Spinal cord (tissue), 10 donors: ENCODE data around the gene ZNF780A. TPM values are rescaled to one million over a fixed set of nuclear protein-coding genes. Genes with fewer than 3 reads are reported as not detected.
"Not testable (repeated sequence)": the region's sequence is repeated elsewhere in the genome, so short reads cannot be mapped to it uniquely, and the experiment has no call there.

ENCODE experiments used
- DNase-seq, 6 donors: peaks; one replicate each; pipeline versions ENCODE4 v3.0.0 to v3.0.0-alpha.2; 2013 to 2015; ENCODE audit warnings: low spot score in 6 of 6, low read depth in 4 of 6
- H3K27ac ChIP-seq: one replicate; pipeline ENCODE4 v1.5.1; 2013; ENCODE audit warnings: low read depth, low read length, control low read depth
- H3K27me3 ChIP-seq: one replicate; pipeline ENCODE4 v1.6.1; 2013; ENCODE audit warnings: low read length; ENCODE audit not compliant: control insufficient read depth, insufficient read depth
- H3K36me3 ChIP-seq: one replicate; pipeline ENCODE4 v1.6.1; 2013; ENCODE audit warnings: low read length; ENCODE audit not compliant: control insufficient read depth, insufficient read depth
- H3K4me1 ChIP-seq: one replicate; pipeline ENCODE4 v1.6.1; 2013; ENCODE audit warnings: low read length; ENCODE audit not compliant: control insufficient read depth, insufficient read depth
- H3K4me3 ChIP-seq: one replicate; pipeline ENCODE4 v1.5.1; 2013; ENCODE audit warnings: low read depth, low read length, control low read depth
- H3K9me3 ChIP-seq: one replicate; pipeline ENCODE4 v1.6.1; 2013; ENCODE audit warnings: low read length; ENCODE audit not compliant: control insufficient read depth, insufficient read depth
- WGBS: methylation state at CpG from one replicate; pipeline ENCODE4 v1.1.5; 2013; ENCODE audit warnings: missing lambda C conversion rate; ENCODE audit not compliant: insufficient coverage; 5-methylcytosine and 5-hydroxymethylcytosine counted together
- polyA plus RNA-seq, 2 donors: library from polyadenylated mRNA; unstranded; fragments of 120-200 nt; gene quantifications; one replicate each; pipeline ENCODE4 v1.2.1, GENCODE V29; 2013; ENCODE audit not compliant: insufficient read length in 2 of 2
- total RNA-seq, 2 donors: library from RNA; depleted of rRNA in 1 of 2; stranded (reverse); fragments of 120-200 nt in 1 of 2; fragments of >200 nt in 1 of 2; gene quantifications; one replicate each; pipeline versions ENCODE4 v1.2.3 to v1.2.4, GENCODE V29; 2013 to 2014
- donor health status: healthy.

The ZNF780A gene
- total and polyA plus RNA-seq, 4 donors, result 9.0 to 27.4 (median 20.8) TPM

GRCh38 chr19:40055832-40056504, 34.8 kb downstream of the ZNF780A start, which contains the start of gene ZNF780B:
TSS of gene ZNF780B (minus strand) at chr19:40056231. CDS start at chr19:40050332, 5,899 bp downstream.
- Histone ChIP-seq H3K9me3 (peaks cover 6% of the 10 kb centered on the region), H3K4me3 (peak within 1 kb of the TSS; percentile 66), H3K36me3 (no peaks in the 10 kb centered on the region), H3K27ac (peak within 1 kb of the TSS; percentile 74), H3K4me1 (peaks cover 3% of the 10 kb centered on the region), H3K27me3 (no peaks in the 10 kb centered on the region)
- WGBS, result 0% methylated on average over 33 of the region's 41 CpGs
- peak; percentile 57 to 94 (median 68) for DNase-seq

GRCh38 chr19:40055049-40055448, 35.7 kb downstream of the ZNF780A start:
- 0% methylated on average over 2 of the region's 10 CpGs for WGBS
- H3K4me1 ChIP-seq, result peaks cover 3% of the 10 kb centered on the region
- no peak for DNase-seq
- no peak overlapping the region for H3K27ac ChIP-seq
- H3K4me3 ChIP-seq, result peak overlapping the region; percentile 66
- H3K27me3 ChIP-seq, result no peaks in the 10 kb centered on the region
- H3K9me3 ChIP-seq, result peaks cover 11% of the 10 kb centered on the region
- H3K36me3 ChIP-seq, result no peaks in the 10 kb centered on the region

- Histone ChIP-seq H3K9me3 (peaks cover 11% of the 10 kb centered on the region), H3K27ac (no peak overlapping the region), H3K27me3 (no peaks in the 10 kb centered on the region), H3K36me3 (no peaks in the 10 kb centered on the region), H3K4me3 (no peak overlapping the region), H3K4me1 (peaks cover 3% of the 10 kb centered on the region)
- no peak for DNase-seq
- WGBS, result 81% methylated on average over 4 of the region's 9 CpGs
Measured at GRCh38 chr19:40054632-40055031, 36.1 kb downstream of the ZNF780A start.

- no peak overlapping the region for H3K27ac ChIP-seq
- no peak for DNase-seq
- H3K9me3 ChIP-seq, result peaks cover 8% of the 10 kb centered on the region
- peaks cover 3% of the 10 kb centered on the region for H3K4me1 ChIP-seq
- 100% methylated on average over 2 of the region's 2 CpGs for WGBS
- peaks cover 6% of the 10 kb centered on the region for H3K36me3 ChIP-seq
- H3K27me3 ChIP-seq, result no peaks in the 10 kb centered on the region
- no peak overlapping the region for H3K4me3 ChIP-seq
Measured at GRCh38 chr19:40053491-40053890, 37.3 kb downstream of the ZNF780A start.

GRCh38 chr19:40041718-40042117, 49.0 kb downstream of the ZNF780A start:
- not testable (repeated sequence) for H3K27ac ChIP-seq, H3K4me3 ChIP-seq, DNase-seq, H3K27me3 ChIP-seq, H3K4me1 ChIP-seq
- no CpG with 5 or more reads among the region's 1 CpG for WGBS
- H3K36me3 ChIP-seq, result peaks cover 18% of the 10 kb centered on the region
- H3K9me3 ChIP-seq, result peaks cover 14% of the 10 kb centered on the region

- not testable (repeated sequence) for DNase-seq, H3K4me3 ChIP-seq, H3K27ac ChIP-seq, H3K27me3 ChIP-seq, H3K4me1 ChIP-seq, H3K36me3 ChIP-seq
- WGBS, result no CpG with 5 or more reads among the region's 3 CpGs
- H3K9me3 ChIP-seq, result peaks cover 14% of the 10 kb centered on the region
Measured at GRCh38 chr19:40038047-40038446, 52.7 kb downstream of the ZNF780A start.

GRCh38 chr19:40035996-40036395, 54.7 kb downstream of the ZNF780A start:
- no CpG with 5 or more reads among the region's 4 CpGs for WGBS
- H3K9me3 ChIP-seq, result peaks cover 15% of the 10 kb centered on the region
- H3K4me1 ChIP-seq, result no peaks in the 10 kb centered on the region
- H3K36me3 ChIP-seq, result peaks cover 3% of the 10 kb centered on the region
- H3K27me3 ChIP-seq, result no peaks in the 10 kb centered on the region
- DNase-seq, result no peak
- H3K27ac ChIP-seq, result no peak overlapping the region
- H3K4me3 ChIP-seq, result no peak overlapping the region

GRCh38 chr19:40033989-40034560, 56.7 kb downstream of the ZNF780A start:
- Histone ChIP-seq H3K9me3 (peaks cover 20% of the 10 kb centered on the region), H3K27me3 (no peaks in the 10 kb centered on the region), H3K36me3 (peaks cover 3% of the 10 kb centered on the region), H3K4me3 (no peak overlapping the region), H3K4me1 (no peaks in the 10 kb centered on the region), H3K27ac (no peak overlapping the region)
- no CpG with 5 or more reads among the region's 2 CpGs for WGBS
- DNase-seq, result no peak

- Histone ChIP-seq H3K9me3 (peaks cover 21% of the 10 kb centered on the region), H3K27me3 (no peaks in the 10 kb centered on the region), H3K27ac (no peak overlapping the region), H3K36me3 (no peaks in the 10 kb centered on the region), H3K4me3 (no peak overlapping the region), H3K4me1 (no peaks in the 10 kb centered on the region)
- no peak for DNase-seq
- no CpG with 5 or more reads among the region's 5 CpGs for WGBS
Measured at GRCh38 chr19:40026597-40026970, 64.2 kb downstream of the ZNF780A start.
